BE2C (cell line): ENCODE results near the gene RNF212B.
"Not testable (repeated sequence)": the region's sequence is repeated elsewhere in the genome, so short reads cannot be mapped to it uniquely, and the experiment has no call there.

Experiments used
- DNase-seq: peaks from one replicate; pipeline ENCODE4 v3.0.0-alpha.2; 2020
- H3K27me3 ChIP-seq: fragments of 250-450 bp; sonication (Bioruptor Pico); 2 replicates; pipeline ENCODE4 v1.5.1; 2020; ENCODE audit warnings: mild to moderate bottlenecking
- H3K36me3 ChIP-seq: fragments of 250-450 bp; sonication (Bioruptor Pico); 2 replicates; pipeline ENCODE4 v1.5.1; 2020; ENCODE audit warnings: mild to moderate bottlenecking
- H3K4me1 ChIP-seq: fragments of 250-450 bp; sonication (Bioruptor Pico); 2 replicates; pipeline ENCODE4 v1.5.1; 2020
- H3K4me3 ChIP-seq: 2 replicates; pipeline ENCODE4 v1.5.1; 2011; ENCODE audit warnings: low read depth, low read length
- H3K9me3 ChIP-seq: fragments of 250-450 bp; sonication (Bioruptor Pico); 2 replicates; pipeline ENCODE4 v1.5.1; 2020
- TF ChIP-seq, protein P1 (sequence below): IDR thresholded peaks from 2 replicates; pipeline ENCODE4 v1.5.1; 2012; ENCODE audit warnings: mild to moderate bottlenecking, low read depth, low read length

Gene RNF212B

DNA sequence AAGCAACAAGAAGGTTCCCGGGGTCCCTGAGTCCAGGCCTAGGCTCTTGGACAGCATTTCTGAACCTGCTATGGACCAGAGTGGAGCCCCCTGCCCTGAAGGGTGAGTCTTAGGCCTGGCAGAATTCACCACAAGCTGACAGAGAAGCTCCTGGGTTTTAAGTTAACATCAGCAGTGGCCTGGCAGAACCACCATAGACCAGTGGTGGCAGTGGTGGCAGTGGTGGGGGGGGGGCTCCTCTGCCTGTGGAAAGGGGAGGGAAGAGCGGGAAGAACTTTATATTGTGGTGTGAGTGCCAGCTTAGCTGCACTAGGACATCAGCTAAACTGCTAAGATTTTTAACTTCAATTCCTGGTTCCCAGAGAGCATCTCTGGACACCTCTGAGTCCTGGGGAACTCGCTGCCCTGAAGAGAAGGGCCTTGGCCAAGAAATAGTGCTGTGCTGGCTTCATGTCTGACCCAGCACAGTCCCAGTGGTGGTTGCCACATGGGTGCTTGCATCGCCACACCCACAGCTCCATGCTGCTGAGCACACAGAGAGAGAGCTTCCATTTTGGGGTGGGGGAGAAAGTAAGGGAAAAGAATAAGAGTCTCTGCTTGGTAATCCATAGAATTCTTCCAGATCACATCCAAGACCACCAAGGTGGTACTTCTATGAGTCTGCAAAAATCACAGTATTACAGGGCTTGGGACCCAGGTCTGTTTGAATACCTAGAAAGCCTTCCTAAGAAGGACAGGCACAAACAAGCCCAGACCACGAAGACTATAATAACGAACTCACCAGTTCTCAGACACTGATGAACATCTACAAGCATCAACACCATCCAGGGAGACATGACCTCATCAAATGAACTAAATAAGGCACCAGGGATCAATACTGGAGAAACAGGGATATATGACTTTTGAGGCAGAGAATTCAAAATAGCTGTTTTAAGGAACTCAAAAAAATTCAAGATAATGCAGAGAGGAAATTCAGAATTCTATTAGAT is 20.4 kb upstream of the RNF212B start:
- Histone ChIP-seq H3K4me3 (no peak overlapping the region), H3K4me1 (no peaks in the 10 kb centered on the region), H3K9me3 (no peaks in the 10 kb centered on the region), H3K36me3 (no peaks in the 10 kb centered on the region), H3K27me3 (peaks cover 50% of the 10 kb centered on the region)
- no peak for DNase-seq
- TF ChIP-seq, protein P1, sequence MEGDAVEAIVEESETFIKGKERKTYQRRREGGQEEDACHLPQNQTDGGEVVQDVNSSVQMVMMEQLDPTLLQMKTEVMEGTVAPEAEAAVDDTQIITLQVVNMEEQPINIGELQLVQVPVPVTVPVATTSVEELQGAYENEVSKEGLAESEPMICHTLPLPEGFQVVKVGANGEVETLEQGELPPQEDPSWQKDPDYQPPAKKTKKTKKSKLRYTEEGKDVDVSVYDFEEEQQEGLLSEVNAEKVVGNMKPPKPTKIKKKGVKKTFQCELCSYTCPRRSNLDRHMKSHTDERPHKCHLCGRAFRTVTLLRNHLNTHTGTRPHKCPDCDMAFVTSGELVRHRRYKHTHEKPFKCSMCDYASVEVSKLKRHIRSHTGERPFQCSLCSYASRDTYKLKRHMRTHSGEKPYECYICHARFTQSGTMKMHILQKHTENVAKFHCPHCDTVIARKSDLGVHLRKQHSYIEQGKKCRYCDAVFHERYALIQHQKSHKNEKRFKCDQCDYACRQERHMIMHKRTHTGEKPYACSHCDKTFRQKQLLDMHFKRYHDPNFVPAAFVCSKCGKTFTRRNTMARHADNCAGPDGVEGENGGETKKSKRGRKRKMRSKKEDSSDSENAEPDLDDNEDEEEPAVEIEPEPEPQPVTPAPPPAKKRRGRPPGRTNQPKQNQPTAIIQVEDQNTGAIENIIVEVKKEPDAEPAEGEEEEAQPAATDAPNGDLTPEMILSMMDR = no peak

DNA sequence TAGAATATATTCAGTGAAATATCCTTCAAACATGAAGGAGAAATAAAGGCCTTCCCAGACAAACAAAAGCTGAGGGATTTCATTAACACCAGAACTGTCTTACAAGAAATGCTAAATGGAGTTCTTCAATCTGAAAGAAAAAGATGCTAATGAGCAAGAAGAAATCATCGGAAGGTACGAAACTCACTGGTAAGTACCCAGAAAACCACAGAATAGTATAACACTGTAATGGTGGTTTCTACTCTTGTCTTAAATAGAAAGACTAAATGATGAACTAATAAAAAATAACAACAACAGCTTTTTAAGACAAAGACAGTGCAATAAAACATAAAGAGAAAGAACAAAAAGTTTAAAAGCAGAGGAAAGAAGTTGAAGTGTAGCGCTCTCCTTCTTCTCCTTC is 18.7 kb upstream of the RNF212B start:
- Histone ChIP-seq H3K9me3 (no peaks in the 10 kb centered on the region), H3K4me1 (no peaks in the 10 kb centered on the region), H3K4me3 (no peak overlapping the region), H3K27me3 (peaks cover 53% of the 10 kb centered on the region), H3K36me3 (no peaks in the 10 kb centered on the region)
- TF ChIP-seq, protein P1 = no peak
- DNase-seq = no peak

DNA sequence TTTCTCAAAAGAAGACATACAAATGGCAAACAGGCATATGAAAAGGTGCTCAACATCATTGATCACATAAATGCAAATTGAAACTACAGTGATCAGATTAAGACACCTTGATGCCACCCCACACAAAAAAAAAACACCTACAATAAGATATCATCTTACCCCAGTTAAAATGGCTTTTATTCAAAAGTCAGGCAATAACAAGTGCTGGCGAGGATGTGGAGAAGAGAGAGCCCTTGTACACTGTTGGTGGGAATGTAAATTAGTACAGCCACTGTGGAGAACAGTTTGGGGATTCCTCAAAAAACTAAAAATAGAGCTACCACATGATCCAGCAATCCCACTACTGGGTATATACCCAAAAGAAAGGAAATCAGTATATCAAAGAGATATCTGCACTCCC is 12.8 kb upstream of the RNF212B start:
- DNase-seq, H3K4me3 ChIP-seq, H3K4me1 ChIP-seq, H3K36me3 ChIP-seq, H3K9me3 ChIP-seq: not testable (repeated sequence)
- H3K27me3 ChIP-seq = peaks cover 33% of the 10 kb centered on the region

DNA sequence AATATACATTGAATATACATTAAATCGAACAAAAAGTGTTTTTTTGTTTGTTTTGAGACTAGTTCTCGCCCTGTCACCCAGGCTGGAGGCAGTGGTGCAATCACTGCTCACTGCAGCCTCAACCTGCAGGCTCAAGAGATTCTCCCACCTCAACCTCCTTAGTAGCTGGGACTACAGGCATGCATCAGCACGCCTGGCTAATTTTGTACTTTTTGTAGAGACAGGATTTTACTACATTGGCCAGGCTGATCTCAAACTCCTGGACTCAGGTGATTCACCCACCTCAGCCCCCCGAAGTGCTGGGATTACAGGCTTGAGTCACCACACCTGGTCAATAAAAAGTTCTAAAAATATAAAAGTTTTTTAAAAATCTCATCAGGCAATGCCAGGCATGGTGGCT is 10.2 kb upstream of the RNF212B start:
- Histone ChIP-seq H3K4me1 (no peaks in the 10 kb centered on the region), H3K36me3 (no peaks in the 10 kb centered on the region), H3K4me3 (no peak overlapping the region), H3K27me3 (peaks cover 8% of the 10 kb centered on the region), H3K9me3 (no peaks in the 10 kb centered on the region)
- TF ChIP-seq, protein P1 = no peak
- no peak for DNase-seq

DNA sequence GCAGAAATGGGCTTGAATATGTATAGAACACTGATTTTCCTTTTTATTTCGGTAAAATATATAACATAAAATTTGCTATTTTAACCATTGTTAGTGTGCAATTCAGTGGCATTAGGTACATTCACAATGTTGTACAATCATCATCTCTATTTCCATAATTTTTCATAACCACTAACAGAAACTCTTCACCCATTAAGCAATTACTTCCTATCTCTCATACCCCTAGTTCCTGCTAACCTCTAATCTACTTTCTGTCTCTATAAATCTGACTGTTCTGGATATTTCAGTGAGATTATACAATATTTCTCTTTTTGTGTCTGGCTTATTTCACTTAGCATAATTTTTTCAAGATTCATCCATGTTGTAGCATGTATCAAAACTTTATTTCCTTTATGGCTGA is 8.9 kb upstream of the RNF212B start:
- H3K27me3 ChIP-seq = no peaks in the 10 kb centered on the region; the same call in 1 of the 2 replicates
- H3K4me3 ChIP-seq = no peak overlapping the region
- H3K4me1 ChIP-seq = no peaks in the 10 kb centered on the region
- no peaks in the 10 kb centered on the region for H3K9me3 ChIP-seq
- no peak for DNase-seq
- TF ChIP-seq, protein P1 = no peak
- H3K36me3 ChIP-seq = no peaks in the 10 kb centered on the region

DNA sequence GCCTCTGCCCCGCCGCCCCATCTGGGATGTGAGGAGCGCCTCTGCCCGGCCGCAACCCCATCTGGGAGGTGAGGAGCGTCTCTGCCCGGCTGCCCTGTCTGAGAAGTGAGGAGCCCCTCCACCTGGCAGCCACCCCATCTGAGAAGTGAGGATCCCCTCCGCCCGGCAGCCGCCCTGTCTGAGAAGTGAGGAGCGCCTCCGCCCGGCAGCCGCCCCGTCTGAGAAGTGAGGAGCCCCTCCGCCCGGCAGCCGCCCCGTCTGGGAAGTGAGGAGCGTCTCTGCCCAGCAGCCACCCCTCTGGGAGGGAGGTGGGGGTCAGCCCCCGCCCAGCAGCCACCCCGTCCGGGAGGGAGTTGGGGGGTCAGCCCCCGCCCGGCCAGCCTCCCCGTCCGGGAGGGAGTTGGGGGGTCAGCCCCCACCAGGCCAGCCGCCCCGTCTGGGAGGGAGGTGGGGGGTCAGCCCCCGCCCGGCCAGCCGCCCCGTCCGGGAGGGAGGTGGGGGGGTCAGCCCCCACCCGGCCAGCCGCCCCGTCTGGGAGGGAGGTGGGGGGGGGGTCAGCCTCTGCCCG is 5.4 kb upstream of the RNF212B start:
- H3K9me3 ChIP-seq, H3K4me1 ChIP-seq, H3K4me3 ChIP-seq, DNase-seq, H3K36me3 ChIP-seq: not testable (repeated sequence)
- peaks cover 14% of the 10 kb centered on the region for H3K27me3 ChIP-seq

DNA sequence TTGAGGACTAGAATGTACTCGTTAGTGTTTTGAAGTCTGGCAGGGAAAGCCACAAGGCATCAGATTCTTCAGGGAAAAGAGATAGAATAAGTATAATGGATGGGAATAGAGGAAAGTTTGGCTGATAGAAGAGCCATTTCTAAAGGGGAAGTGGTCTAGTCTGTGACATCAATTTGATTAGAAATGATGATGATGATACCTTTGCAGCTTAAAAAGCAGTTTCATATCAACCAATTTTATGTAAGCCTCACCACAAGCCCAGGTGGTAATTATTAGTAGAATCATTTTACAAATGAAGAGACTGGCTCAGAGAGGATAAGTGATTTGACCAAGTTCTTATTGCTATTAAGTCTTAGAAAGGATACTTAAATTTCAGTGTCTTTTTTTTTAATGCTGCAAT is 2.9 kb downstream of the RNF212B start:
- no peak for DNase-seq
- Histone ChIP-seq H3K9me3 (no peaks in the 10 kb centered on the region), H3K36me3 (no peaks in the 10 kb centered on the region), H3K4me1 (no peaks in the 10 kb centered on the region), H3K4me3 (no peak overlapping the region), H3K27me3 (peaks cover 44% of the 10 kb centered on the region)
- TF ChIP-seq, protein P1 = no peak

DNA sequence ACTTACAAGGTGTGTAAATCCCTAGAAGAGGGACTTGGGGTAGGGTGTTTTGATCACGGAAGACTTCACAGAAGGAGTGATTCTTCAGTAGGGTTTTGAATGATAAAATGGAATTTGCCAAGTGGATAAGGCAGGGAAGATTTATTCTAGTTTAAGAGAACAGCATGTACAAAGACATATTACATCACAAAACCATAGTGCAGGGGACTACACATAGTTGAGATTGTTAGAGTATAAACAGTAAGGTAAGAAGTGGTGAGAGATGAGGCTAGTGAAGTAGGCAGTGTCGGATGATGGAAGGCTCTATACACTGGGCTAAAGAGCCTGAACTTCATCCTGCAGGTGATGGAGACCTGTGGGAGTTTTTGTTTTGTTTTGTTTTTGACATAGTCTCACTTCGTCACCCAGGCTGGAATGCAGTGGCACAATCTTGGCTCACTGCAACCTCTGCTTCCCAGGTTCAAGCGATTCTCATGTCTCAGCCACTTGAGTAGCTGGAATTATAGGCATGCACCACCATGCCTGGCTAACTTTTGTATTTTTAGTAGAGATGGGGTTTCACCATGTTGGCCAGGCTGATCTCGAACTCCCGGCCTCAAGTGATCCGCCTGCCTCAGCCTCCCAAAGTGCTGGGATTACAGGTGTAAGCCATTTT is 3.5 kb downstream of the RNF212B start:
- not testable (repeated sequence) for H3K9me3 ChIP-seq, DNase-seq, H3K4me1 ChIP-seq, H3K4me3 ChIP-seq, H3K36me3 ChIP-seq
- H3K27me3 ChIP-seq = peaks cover 41% of the 10 kb centered on the region
